ENCODE measurements around the gene CD8A.

Gene CD8A

DNA sequence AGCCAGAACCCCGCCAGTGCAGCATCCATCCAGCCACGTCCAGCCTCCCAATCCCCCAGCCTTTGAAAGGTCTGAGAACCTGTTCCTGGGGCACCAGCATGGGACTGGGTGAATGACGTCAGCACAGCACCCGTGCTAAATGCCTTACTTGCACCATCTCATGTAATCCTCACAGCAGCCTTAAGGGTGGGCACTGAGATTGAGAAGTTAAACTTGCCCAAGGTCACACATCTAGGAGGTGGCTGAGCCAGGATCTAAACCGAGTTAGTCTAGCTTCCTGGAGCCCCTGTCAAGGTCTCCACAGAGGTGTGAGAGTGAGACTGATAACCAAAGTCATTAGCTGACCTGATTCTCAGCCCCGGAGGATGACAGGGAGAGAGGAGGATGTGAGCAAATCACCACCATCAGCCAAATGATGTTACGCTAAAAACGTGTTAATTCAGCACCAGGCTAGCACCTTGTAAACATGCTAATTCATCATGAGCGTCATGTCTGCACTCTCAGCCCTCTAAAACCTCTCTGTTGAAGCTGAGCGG lies 4.6 kb downstream of the CD8A start:
- intact Hi-C loops (cut with DNase I; ENCODE audit: low total_unique reads): no loop called here
- no peak for TF ChIP-seq CTCF (IDR thresholded peaks at IDR 0.05)
- Histone ChIP-seq H3K27me3 (peaks cover 3 to 27% of the 10 kb centered on the region in 2 donors), H3K27ac (no peak overlapping the region), H3K4me1 (peaks cover 0 to 39% (median 29%) of the 10 kb centered on the region in 4 donors), H3K36me3 (no peaks in the 10 kb centered on the region), H3K4me3 (no peak overlapping the region), H3K9me3 (no peaks in the 10 kb centered on the region)
- no peak for DNase-seq

DNA sequence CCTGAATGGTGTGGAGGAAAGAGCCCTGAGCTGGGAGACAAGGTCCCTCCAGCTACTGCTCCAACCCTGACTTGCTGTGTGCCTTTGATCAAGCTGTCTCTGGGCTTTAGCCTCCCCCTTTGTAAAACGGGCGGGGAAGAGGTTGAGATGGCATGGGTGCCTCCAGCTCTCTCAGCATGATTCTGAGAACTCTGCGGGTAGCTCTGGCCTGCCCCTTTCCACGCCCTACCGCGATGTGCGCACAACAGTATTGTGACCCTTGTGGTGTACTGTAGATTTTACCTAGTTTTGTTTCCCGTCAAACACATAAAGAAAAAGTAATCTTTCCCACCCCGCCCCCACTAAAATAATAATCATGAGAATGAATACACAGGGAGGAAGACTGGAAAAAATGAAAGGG lies 5.3 kb downstream of the CD8A start:
- Histone ChIP-seq H3K36me3 (no peaks in the 10 kb centered on the region), H3K27me3 (peaks cover 3 to 21% of the 10 kb centered on the region in 2 donors), H3K9me3 (no peaks in the 10 kb centered on the region), H3K4me3 (no peak overlapping the region), H3K27ac (no peak overlapping the region), H3K4me1 (peaks cover 0 to 33% (median 23%) of the 10 kb centered on the region in 4 donors)
- TF ChIP-seq CTCF (IDR thresholded peaks at IDR 0.05): no peak
- intact Hi-C loops (cut with DNase I; ENCODE audit: low total_unique reads): no loop called here
- no peak for DNase-seq

DNA sequence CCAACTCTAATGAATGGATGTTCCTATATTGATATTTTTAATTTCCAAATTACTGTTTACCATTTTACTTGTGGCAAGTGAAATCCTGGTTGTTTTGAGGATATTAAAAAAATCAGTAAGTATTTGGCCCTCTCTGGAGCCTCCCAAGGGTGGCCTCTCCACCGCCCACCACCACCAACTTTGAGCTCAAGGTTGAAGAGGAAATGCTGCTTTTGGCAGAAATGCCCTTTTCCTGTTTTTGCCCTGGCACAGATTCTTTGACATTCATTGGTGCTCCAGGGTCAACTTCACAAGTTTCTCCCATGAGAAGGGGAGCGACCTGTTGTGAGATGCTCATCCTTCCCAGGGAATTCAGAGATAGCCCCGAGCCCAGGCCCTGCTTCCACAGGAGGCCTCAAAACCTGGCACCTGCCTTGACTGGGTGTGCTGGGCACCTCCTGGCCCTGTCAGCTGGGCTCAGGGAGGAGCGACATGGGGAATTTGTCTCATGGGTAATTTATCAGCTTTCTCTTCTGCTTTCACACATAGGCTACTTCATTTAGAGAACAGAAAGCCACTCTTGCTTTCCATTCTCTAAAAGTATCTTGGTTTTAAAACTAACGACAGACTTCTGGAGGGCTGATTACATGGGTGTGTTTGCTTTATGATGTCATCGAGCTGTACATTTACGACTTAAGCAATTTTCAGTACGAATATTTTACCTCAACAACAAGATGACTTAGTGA lies 6.9 kb downstream of the CD8A start:
- no peak for TF ChIP-seq CTCF (IDR thresholded peaks at IDR 0.05)
- no peak overlapping the region for H3K27ac ChIP-seq
- DNase-seq: no peak
- no peaks in the 10 kb centered on the region for H3K36me3 ChIP-seq
- peaks cover 0 to 4% of the 10 kb centered on the region in 2 donors for H3K27me3 ChIP-seq
- no peaks in the 10 kb centered on the region for H3K9me3 ChIP-seq
- H3K4me3 ChIP-seq: no peak overlapping the region
- H3K4me1 ChIP-seq: peaks cover 0 to 16% (median 7%) of the 10 kb centered on the region in 4 donors
- intact Hi-C loops (cut with DNase I; ENCODE audit: low total_unique reads): no loop called here

DNA sequence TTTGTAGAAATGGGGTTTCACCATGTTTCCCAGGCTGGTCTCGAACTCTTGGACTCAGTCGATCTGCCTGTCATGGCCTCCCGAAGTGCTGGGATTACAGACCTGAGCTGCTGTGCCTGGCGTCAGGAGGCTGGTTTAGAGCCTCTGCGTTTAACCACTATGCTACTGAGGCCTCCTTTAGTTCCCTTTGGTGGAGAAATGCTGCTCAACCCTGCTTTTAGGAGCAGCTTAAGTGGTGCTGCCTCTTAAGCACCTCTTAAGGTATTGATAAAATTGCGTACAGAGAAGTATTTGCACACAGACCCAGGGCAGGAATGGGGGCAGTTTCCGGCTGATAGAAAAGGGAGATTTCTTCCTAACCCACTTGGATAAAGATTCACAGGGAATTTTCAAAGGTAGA lies 8.0 kb downstream of the CD8A start:
- intact Hi-C loops (cut with DNase I; ENCODE audit: low total_unique reads): no loop called here
- no peak for DNase-seq
- Histone ChIP-seq H3K4me1 (peaks cover 0 to 6% (median under 1%) of the 10 kb centered on the region in 4 donors), H3K36me3 (no peaks in the 10 kb centered on the region), H3K27me3 (peaks cover 0 to 2% of the 10 kb centered on the region in 2 donors), H3K4me3 (no peak overlapping the region), H3K27ac (no peak overlapping the region), H3K9me3 (no peaks in the 10 kb centered on the region)
- TF ChIP-seq CTCF (IDR thresholded peaks at IDR 0.05): no peak

DNA sequence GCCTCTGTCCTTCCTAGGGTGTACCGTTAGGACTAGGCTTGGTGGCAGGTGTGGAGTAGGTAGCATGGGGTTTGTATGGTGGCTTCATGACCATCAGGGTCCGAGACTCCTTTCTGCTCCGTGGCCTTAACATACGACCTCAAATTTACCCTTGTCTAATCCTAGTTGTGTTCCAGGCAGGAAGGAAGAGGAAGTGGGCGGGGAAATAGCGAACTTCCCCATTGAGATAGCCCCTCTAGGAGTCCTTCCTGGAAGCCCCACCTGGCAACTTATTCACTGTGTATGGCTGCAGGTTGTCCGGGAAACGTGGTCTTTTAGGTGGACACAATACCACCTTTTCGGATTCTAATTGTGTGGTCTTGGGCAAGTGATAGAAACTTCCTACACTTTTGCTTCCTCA lies 9.3 kb downstream of the CD8A start:
- Histone ChIP-seq H3K4me1 (no peaks in the 10 kb centered on the region), H3K27ac (no peak overlapping the region), H3K4me3 (no peak overlapping the region), H3K27me3 (peaks cover 0 to 2% of the 10 kb centered on the region in 2 donors), H3K9me3 (no peaks in the 10 kb centered on the region), H3K36me3 (peaks cover under 1 to 9% (median 7%) of the 10 kb centered on the region in 3 donors)
- no peak for DNase-seq
- no peak for TF ChIP-seq CTCF (IDR thresholded peaks at IDR 0.05)
- intact Hi-C loops (cut with DNase I; ENCODE audit: low total_unique reads): no loop called here

All from tibial artery (tissue), 4 donors.